NAMALWA (cell line): ENCODE data around the gene PRR30.

ENCODE experiments used
- DNase-seq: peaks from one replicate; pipeline ENCODE4 v3.0.0-alpha.2; 2015; ENCODE audit warnings: low spot score

The PRR30 gene

GRCh38 chr2:27097341-27097740 lies 41.9 kb downstream of the PRR30 start:
- no peak for DNase-seq

DNA sequence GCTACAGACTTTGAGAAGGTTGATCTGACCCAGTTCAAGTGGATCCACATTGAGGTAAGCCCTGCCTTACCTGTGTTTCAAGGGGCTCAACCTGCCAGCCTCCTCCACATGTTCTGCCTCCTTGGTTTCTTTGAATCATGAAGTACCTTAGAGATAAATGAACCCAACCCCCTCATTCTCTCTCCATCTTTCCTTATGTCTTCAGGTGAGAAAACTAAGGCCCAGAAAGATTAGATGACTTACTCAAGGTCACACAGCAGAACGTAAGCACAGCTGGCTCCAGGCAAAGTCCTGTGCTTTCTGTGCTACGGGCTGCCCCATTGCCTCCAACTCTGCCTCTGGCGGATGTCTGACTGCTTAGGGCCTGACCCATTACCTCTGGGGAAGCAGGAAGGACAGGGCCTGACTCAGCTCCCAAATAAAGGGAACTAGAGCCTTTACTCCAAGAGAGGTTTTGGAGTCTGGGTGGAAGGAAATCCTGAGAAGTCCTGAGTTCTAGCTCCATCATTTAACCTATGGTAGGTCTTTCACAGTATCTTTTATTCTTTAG lies 42.4 kb downstream of the PRR30 start:
- no peak for DNase-seq

- peak; percentile 72 for DNase-seq
Observed at GRCh38 chr2:27095745-27096651, 43.2 kb downstream of the PRR30 start.

- DNase-seq: no peak
Observed at GRCh38 chr2:27095427-27095744, 43.8 kb downstream of the PRR30 start.

GRCh38 chr2:27094353-27094984 lies 44.7 kb downstream of the PRR30 start:
- no peak for DNase-seq

GRCh38 chr2:27093430-27094352 lies 45.5 kb downstream of the PRR30 start:
- no peak for DNase-seq

DNA sequence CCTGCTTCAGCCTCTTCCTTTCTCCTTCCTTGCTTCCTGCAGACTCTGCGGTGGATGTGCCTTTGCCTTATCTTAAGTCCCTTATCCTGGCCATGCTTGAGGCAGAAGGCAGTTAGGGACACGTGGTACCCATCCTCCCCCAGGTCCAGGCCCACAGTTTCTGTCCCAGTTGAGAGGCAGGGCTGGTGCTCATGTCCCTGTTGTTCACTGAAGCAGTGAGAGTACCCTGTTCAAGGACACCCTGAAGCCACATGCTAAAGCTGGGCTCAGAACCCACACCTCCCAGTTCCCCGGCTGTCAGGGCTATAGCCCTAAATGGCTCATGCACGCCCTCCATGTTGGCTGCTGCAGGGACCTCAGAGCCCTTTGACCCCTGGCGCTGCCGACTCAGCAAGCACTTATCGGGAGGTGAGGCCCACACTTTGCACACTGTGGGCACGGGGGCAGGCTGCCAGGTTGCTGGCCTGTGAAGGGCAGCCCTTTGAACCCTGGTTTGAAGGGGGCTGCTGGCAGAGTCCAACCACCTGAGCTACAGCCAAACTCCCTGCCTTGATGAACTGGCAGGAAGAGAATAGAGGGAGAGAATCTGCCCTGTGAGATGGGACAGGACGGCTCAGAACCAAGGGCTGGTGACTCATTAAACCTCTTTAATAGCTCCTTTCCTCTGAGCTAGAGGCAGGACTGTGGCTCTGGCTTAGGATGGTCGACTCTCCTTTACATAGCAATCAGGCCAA lies 46.3 kb downstream of the PRR30 start:
- DNase-seq: no peak

- DNase-seq: no peak
Observed at GRCh38 chr2:27091746-27092695, 47.2 kb downstream of the PRR30 start.

DNA sequence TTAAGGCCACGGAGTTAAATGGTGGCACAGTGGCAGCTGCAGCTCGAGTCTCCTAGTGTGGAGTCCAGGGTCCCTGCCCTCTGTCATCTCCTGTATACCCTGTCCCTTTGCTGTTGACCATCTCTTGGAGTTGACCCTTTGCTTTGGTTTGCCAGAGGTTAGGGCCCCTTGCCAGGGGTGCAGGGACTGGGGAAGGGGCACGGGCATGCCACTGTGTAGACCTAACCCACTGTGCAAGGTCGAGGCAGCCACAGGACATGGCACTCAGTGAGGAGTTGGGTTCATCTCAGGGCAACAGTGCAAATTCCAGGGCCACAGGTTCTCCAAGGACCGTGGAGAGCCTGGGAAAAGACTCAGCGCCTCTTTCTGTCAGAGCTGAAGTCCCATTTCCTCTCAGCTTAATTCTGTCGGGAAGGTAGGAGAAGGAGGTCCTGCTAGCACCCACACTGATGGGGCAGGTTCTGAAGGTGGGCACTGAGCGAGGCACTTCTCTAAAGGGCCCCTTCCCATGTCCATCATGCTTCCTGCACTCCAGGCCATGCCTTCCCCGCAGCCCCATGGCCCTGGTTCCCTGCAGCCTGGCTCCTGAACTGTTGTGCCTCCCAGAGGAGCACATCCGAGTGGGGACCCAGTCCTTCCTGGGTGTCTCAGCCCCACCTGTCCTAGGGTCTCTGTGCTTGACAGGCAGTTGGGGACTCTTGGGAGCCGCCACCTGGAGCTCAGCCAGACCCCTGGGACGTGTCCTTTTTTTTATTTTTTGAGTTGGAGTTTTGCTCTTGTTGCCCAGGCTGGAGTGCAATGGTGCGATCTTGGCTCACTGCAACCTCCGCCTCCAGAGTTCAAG lies 49.9 kb downstream of the PRR30 start:
- no peak for DNase-seq

DNA sequence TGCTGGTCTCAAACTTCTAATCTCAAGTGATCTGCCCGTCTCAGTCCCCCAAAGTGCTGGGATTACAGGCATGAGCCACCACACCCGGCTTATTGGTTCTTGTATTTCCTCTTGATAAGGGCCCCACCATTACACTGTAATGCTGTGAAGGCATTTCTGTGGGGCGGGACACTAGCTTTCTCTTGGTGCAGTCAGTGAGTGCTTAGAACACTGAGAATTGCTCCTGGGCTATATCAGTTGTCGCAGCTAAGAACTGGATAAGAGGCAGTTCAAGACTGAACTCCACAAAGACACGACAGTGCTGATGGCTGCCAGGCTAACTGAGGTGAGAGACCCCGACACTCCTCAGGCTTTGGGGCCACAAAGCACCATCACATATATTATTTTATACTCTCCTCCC lies 50.6 kb downstream of the PRR30 start:
- DNase-seq: no peak

DNA sequence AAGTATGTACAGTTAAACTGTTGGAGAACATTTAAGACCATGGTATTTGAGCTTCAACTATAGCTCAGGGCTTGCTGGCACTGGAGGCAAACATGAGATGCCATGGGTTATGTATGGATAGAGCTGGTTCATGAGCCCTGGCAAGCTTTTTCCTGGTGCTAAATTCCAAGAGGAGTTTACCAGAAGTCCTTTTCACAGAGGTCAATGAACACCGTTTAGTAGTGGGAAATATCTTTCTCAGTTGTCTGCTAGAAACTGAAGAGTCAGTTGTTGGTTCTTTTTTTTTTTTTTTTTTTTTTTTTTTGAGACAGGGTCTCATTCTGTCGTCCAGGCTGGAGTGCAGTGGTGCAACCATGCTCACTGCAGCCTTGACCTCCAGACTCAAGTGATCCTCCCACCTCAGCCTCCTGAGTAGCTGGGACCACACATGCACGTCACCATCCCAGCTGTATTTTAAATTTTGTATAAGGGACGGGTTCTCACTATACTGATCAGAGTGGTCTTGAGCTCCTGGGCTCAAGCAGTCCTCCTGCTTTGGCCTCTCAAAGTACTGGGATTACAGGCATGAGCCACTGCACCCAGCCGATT lies 51.3 kb downstream of the PRR30 start:
- DNase-seq: no peak
